ENCODE data around the gene APBB2. TPM values are rescaled to one million over a fixed set of nuclear protein-coding genes. Genes with fewer than 3 reads are reported as not detected.

The APBB2 gene
- total and polyA plus RNA-seq, 2 of the 8 experiments (the other 6 are each of a cell fraction or from before 2014, with no cell fraction given): 58.7 to 59.4 TPM

- Histone ChIP-seq H2BK12ac (ENCODE audit: low read depth, low read length) (no peak overlapping the region), H2BK5ac (ENCODE audit: low read depth, low read length) (no peak overlapping the region), H3K79me2 (ENCODE audit: control insufficient read depth in 1 of 2, insufficient read depth in 2 of 2, low read length in 2 of 2) (no peaks in the 10 kb centered on the region), H4K5ac (ENCODE audit: insufficient read length, low read depth, low read length) (no peak overlapping the region), H3K9ac (replicated peaks in 1 of 4; ENCODE audit: extremely low read depth in 1 of 4, low read depth in 3 of 4, low read length in 3 of 4) (no peak overlapping the region), H3K23ac (ENCODE audit: insufficient read length) (no peak overlapping the region), H3K4ac (replicated peaks; ENCODE audit: insufficient read length, low read depth, low read length) (no peak overlapping the region), H3K27me3 (replicated peaks in 1 of 4; ENCODE audit: control insufficient read depth in 3 of 4, extremely low read depth in 1 of 4, insufficient read depth in 3 of 4, low read length in 3 of 4) (no peaks in the 10 kb centered on the region), H3K4me3 (ENCODE audit: extremely low read depth in 1 of 4, insufficient read depth in 2 of 4, low read depth in 3 of 4, low read length in 4 of 4) (no peak overlapping the region), H3K4me1 (replicated peaks in 1 of 4; ENCODE audit: control insufficient read depth in 3 of 4, insufficient read depth in 4 of 4, low read length in 3 of 4) (no peaks in the 10 kb centered on the region), H4K20me1 (replicated peaks in 1 of 2; ENCODE audit: control insufficient read depth in 1 of 2, insufficient read depth in 2 of 2, low read length in 2 of 2) (no peaks in the 10 kb centered on the region), H2AK5ac (ENCODE audit: low read depth, low read length) (no peak overlapping the region), H2BK15ac (ENCODE audit: low read length) (no peak overlapping the region), H2AFZ (ENCODE audit: low read length) (no peak overlapping the region), H3K27ac (ENCODE audit: low read depth, low read length) (no peak overlapping the region), H2BK120ac (replicated peaks; ENCODE audit: low read depth, low read length) (no peak overlapping the region), H3K4me2 (ENCODE audit: insufficient read depth in 1 of 2, low read depth in 2 of 2, low read length in 2 of 2) (no peak overlapping the region), H3K36me3 (ENCODE audit: control insufficient read depth in 2 of 4, insufficient read depth in 4 of 4, low read length in 3 of 4) (peaks cover 0 to 14% (median 2%) of the 10 kb centered on the region in 4 experiments; a peak in 3 of 8 replicates), H3K18ac (ENCODE audit: extremely low read depth, low read length) (no peak overlapping the region), H2BK20ac (ENCODE audit: low read length) (no peak overlapping the region), H3K56ac (replicated peaks; ENCODE audit: insufficient read length, low read depth, low read length) (no peak overlapping the region), H4K91ac (replicated peaks; ENCODE audit: insufficient read length, low read length) (no peak overlapping the region), H3K79me1 (ENCODE audit: low read depth, low read length) (no peaks in the 10 kb centered on the region), H3K9me3 (ENCODE audit: insufficient read depth in 2 of 2, low read depth in 1 of 2, low read length in 1 of 2) (peaks cover 31 to 49% of the 10 kb centered on the region in 2 experiments), H4K8ac (ENCODE audit: extremely low read depth, insufficient read depth, low read length) (no peak overlapping the region), H3K23me2 (ENCODE audit: low read depth, low read length) (no peaks in the 10 kb centered on the region), H3K14ac (ENCODE audit: insufficient read length) (no peak overlapping the region)
- FAIRE-seq: no peak
- 100% methylated on average over 1 of the region's 2 CpGs; no CpG with 5 or more reads in 1 of the 2 experiments for WGBS, 2 experiments (ENCODE audit: extremely low coverage in 1 of 2, insufficient coverage in 1 of 2, insufficient read length in 1 of 2, insufficient replicate concordance in 2 of 2, low coverage in 1 of 2, low lambda C conversion rate in 2 of 2, missing lambda C conversion rate in 1 of 2)
- ChIA-PET POLR2A (ENCODE audit: partially characterized antibody) (no interaction called here), CTCF (ENCODE audit: partially characterized antibody) (interaction anchor here (1.1 kb wide), 1 partner anchor 11 kb away, joined by 3 read pairs; no protein-coding TSS in a partner anchor)
- no peak for DNase-seq (ENCODE audit: low read depth in 1 of 2, low spot score in 2 of 2)
- TF ChIP-seq, protein P1, sequence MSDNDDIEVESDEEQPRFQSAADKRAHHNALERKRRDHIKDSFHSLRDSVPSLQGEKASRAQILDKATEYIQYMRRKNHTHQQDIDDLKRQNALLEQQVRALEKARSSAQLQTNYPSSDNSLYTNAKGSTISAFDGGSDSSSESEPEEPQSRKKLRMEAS (IDR thresholded peaks at IDR 0.05): no peak
- TF ChIP-seq PHF8 (conservative IDR thresholded peaks at IDR 0.05; ENCODE audit: low read depth, low read length) (no peak), TBP (IDR thresholded peaks at IDR 0.05; ENCODE audit: low read depth, low read length) (no peak), SIN3A (conservative IDR thresholded peaks at IDR 0.05 in 1 of 2, IDR thresholded peaks at IDR 0.05 in 1 of 2; ENCODE audit: low read depth in 1 of 2, low read length in 2 of 2) (no peak), YY1 (IDR thresholded peaks at IDR 0.05; ENCODE audit: low read depth, low read length) (no peak), GTF2F1 (IDR thresholded peaks at IDR 0.05; ENCODE audit: borderline replicate concordance, low read depth, low read length) (no peak), E2F6 (IDR thresholded peaks at IDR 0.05) (no peak), CTBP2 (IDR thresholded peaks at IDR 0.05; ENCODE audit: borderline replicate concordance, insufficient read depth, insufficient read length, low read length) (no peak), TAF7 (optimal IDR thresholded peaks at IDR 0.05; ENCODE audit: borderline replicate concordance, low read depth, low read length) (no peak), USF2 (IDR thresholded peaks at IDR 0.05; ENCODE audit: low read length) (no peak), SIRT6 (IDR thresholded peaks at IDR 0.05; ENCODE audit: low read length) (no peak), JUND (IDR thresholded peaks at IDR 0.05; ENCODE audit: low read length) (no peak)
Measured at GRCh38 chr4:41025824-41026223, 188.5 kb downstream of the APBB2 start.

Measured in H1 (cell line).